ENCODE measurements around the gene CYTH4. TPM values are rescaled to one million over a fixed set of nuclear protein-coding genes. Genes with fewer than 3 reads are reported as not detected.

The CYTH4 gene
- total and polyA plus RNA-seq, 2 experiments from 2014 or later = not detected

- TF ChIP-seq REST (IDR thresholded peaks at IDR 0.05; ENCODE audit: unreplicated experiment) (no peak), STAT1 (IDR thresholded peaks at IDR 0.05; ENCODE audit: unreplicated experiment) (no peak)
- DNase-seq (ENCODE audit: low spot score) = no peak
- Histone ChIP-seq H3K9me2 (ENCODE audit: insufficient read depth) (no peaks in the 10 kb centered on the region), H3K27me3 (ENCODE audit: insufficient read depth) (no peaks in the 10 kb centered on the region), H3K4me1 (ENCODE audit: insufficient read depth) (no peaks in the 10 kb centered on the region), H3K4me3 (no peak overlapping the region), H3K4me2 (no peak overlapping the region), H3F3A (replicated peaks; ENCODE audit: low read depth) (no peaks in the 10 kb centered on the region), H4K20me1 (replicated peaks; ENCODE audit: insufficient read depth) (no peaks in the 10 kb centered on the region), H3K27ac (ENCODE audit: low read depth) (no peak overlapping the region), H3K36me3 (ENCODE audit: insufficient read depth) (no peaks in the 10 kb centered on the region), H2AFZ (no peak overlapping the region), H3K79me2 (replicated peaks; ENCODE audit: insufficient read depth) (no peaks in the 10 kb centered on the region)
- no peak overlapping the region for H3K27ac Mint-ChIP-seq
- ATAC-seq = peak; percentile 40
- H3K36me3 Mint-ChIP-seq (ENCODE audit: low read depth) = no peaks in the 10 kb centered on the region
- peaks cover 22% of the 10 kb centered on the region for H3K27me3 Mint-ChIP-seq (ENCODE audit: insufficient read depth, low read depth, poor library complexity)
- no peaks in the 10 kb centered on the region for H3K9me3 Mint-ChIP-seq
- H3K4me3 Mint-ChIP-seq = no peak overlapping the region
- peaks cover 7% of the 10 kb centered on the region for H3K4me1 Mint-ChIP-seq
These were observed 72.9 kb downstream of the CYTH4 start for GRCh38 chr22:37355174-37355573.

- no peaks in the 10 kb centered on the region for H3K9me3 Mint-ChIP-seq
- DNase-seq (ENCODE audit: low spot score) (no peak), ATAC-seq (no peak)
- no peaks in the 10 kb centered on the region for H4K20me1 ChIP-seq (replicated peaks; ENCODE audit: insufficient read depth)
- H3K4me3 Mint-ChIP-seq = no peak overlapping the region
- no peaks in the 10 kb centered on the region for H3K27me3 ChIP-seq (ENCODE audit: insufficient read depth)
- no peaks in the 10 kb centered on the region for H3K79me2 ChIP-seq (replicated peaks; ENCODE audit: insufficient read depth)
- H3K36me3 Mint-ChIP-seq (ENCODE audit: low read depth) = no peaks in the 10 kb centered on the region
- no peak overlapping the region for H3K27ac ChIP-seq (ENCODE audit: low read depth)
- peaks cover 23% of the 10 kb centered on the region for H3K27me3 Mint-ChIP-seq (ENCODE audit: insufficient read depth, low read depth, poor library complexity)
- H3K36me3 ChIP-seq (ENCODE audit: insufficient read depth) = no peaks in the 10 kb centered on the region
- peaks cover 7% of the 10 kb centered on the region for H3K4me1 Mint-ChIP-seq
- H2AFZ ChIP-seq = no peak overlapping the region
- H3K4me3 ChIP-seq = no peak overlapping the region
- no peaks in the 10 kb centered on the region for H3F3A ChIP-seq (replicated peaks; ENCODE audit: low read depth)
- no peaks in the 10 kb centered on the region for H3K9me2 ChIP-seq (ENCODE audit: insufficient read depth)
- H3K4me1 ChIP-seq (ENCODE audit: insufficient read depth) = no peaks in the 10 kb centered on the region
- no peak overlapping the region for H3K27ac Mint-ChIP-seq
- H3K4me2 ChIP-seq = no peak overlapping the region
- no peak for TF ChIP-seq REST (IDR thresholded peaks at IDR 0.05; ENCODE audit: unreplicated experiment)
- TF ChIP-seq CREB1 (CRISPR knock-in tag; IDR thresholded peaks at IDR 0.05; ENCODE audit: low read depth) = no peak
- no peak for TF ChIP-seq STAT1 (IDR thresholded peaks at IDR 0.05; ENCODE audit: unreplicated experiment)
- no peak for TF ChIP-seq JUNB (IDR thresholded peaks at IDR 0.05; ENCODE audit: unreplicated experiment)
- no peak for TF ChIP-seq ZNF462 (CRISPR knock-in tag; IDR thresholded peaks at IDR 0.05)
- no peak for TF ChIP-seq POLR2AphosphoS5 (IDR thresholded peaks at IDR 0.05; ENCODE audit: low read depth)
- TF ChIP-seq ZNF331 (CRISPR knock-in tag; IDR thresholded peaks at IDR 0.05; ENCODE audit: low read depth) = no peak
These were observed 74.6 kb downstream of the CYTH4 start for GRCh38 chr22:37356922-37357321.

All from GM23338 (cell line).